ENCODE data around the gene EDN2. TPM values are rescaled to one million over a fixed set of nuclear protein-coding genes. Genes with fewer than 3 reads are reported as not detected.

EDN2 gene
- total RNA-seq, 3 donors from 2014 or later (not counting 1 experiment from before 2014, with no cell fraction given): 0.29 to 0.93 (median 0.64) TPM

GRCh38 chr1:41486053-41486370 is 1.5 kb upstream of the EDN2 start:
- H3K27ac Mint-ChIP-seq: no peak overlapping the region
- no peak for TF ChIP-seq CTCF (IDR thresholded peaks at IDR 0.05)
- H3K4me3 Mint-ChIP-seq: no peak overlapping the region
- peaks cover 2% of the 10 kb centered on the region for H3K27me3 ChIP-seq (ENCODE audit: control insufficient read depth, insufficient read depth, low read length)
- peaks cover 0 to 7% of the 10 kb centered on the region in 2 donors for H3K4me1 Mint-ChIP-seq
- no peaks in the 10 kb centered on the region for H3K36me3 ChIP-seq (ENCODE audit: control insufficient read depth, insufficient read depth, low read length)
- WGBS (ENCODE audit: insufficient coverage): 63% methylated on average over 4 of the region's 4 CpGs
- H3K9me3 ChIP-seq (ENCODE audit: control insufficient read depth, insufficient read depth, low read length): no peaks in the 10 kb centered on the region
- ATAC-seq: no peak
- peaks cover 22 to 25% of the 10 kb centered on the region in 2 donors for H3K27me3 Mint-ChIP-seq (ENCODE audit: low read depth in 2 of 2)
- H3K4me3 ChIP-seq (ENCODE audit: low read length): no peak overlapping the region
- intact Hi-C loops (cut with micrococcal nuclease): no loop called here
- no peak for DNase-seq
- H3K4me1 ChIP-seq (ENCODE audit: control insufficient read depth, insufficient read depth, low read length): no peaks in the 10 kb centered on the region
- H3K27ac ChIP-seq (ENCODE audit: low read length): no peak overlapping the region
- no peaks in the 10 kb centered on the region for H3K9me3 Mint-ChIP-seq
- H3K36me3 Mint-ChIP-seq: no peaks in the 10 kb centered on the region

GRCh38 chr1:41485605-41486004 is 1.1 kb upstream of the EDN2 start:
- WGBS (ENCODE audit: insufficient coverage): 70% methylated on average over 5 of the region's 5 CpGs
- TF ChIP-seq CTCF (IDR thresholded peaks at IDR 0.05): no peak
- intact Hi-C loops (cut with micrococcal nuclease): no loop called here
- H3K4me1 Mint-ChIP-seq: peaks cover 0 to 7% of the 10 kb centered on the region in 2 donors
- Histone ChIP-seq H3K36me3 (ENCODE audit: control insufficient read depth, insufficient read depth, low read length) (no peaks in the 10 kb centered on the region), H3K4me1 (ENCODE audit: control insufficient read depth, insufficient read depth, low read length) (no peaks in the 10 kb centered on the region), H3K4me3 (ENCODE audit: low read length) (no peak overlapping the region), H3K9me3 (ENCODE audit: control insufficient read depth, insufficient read depth, low read length) (no peaks in the 10 kb centered on the region), H3K27me3 (ENCODE audit: control insufficient read depth, insufficient read depth, low read length) (peaks cover 2% of the 10 kb centered on the region), H3K27ac (ENCODE audit: low read length) (no peak overlapping the region)
- no peaks in the 10 kb centered on the region for H3K9me3 Mint-ChIP-seq
- ATAC-seq: no peak
- no peak overlapping the region for H3K27ac Mint-ChIP-seq
- H3K4me3 Mint-ChIP-seq: no peak overlapping the region
- H3K36me3 Mint-ChIP-seq: no peaks in the 10 kb centered on the region
- DNase-seq: no peak
- peaks cover 22 to 25% of the 10 kb centered on the region in 2 donors for H3K27me3 Mint-ChIP-seq (ENCODE audit: low read depth in 2 of 2)

GRCh38 chr1:41483960-41484401 is 502 bp downstream of the EDN2 start:
- no peak for ATAC-seq

More at GRCh38 chr1:41483960-41484401, 502 bp downstream of the EDN2 start:
- Mint-ChIP-seq H3K27me3 (ENCODE audit: low read depth in 2 of 2) (peaks cover 15 to 25% of the 10 kb centered on the region in 2 donors), H3K9me3 (no peaks in the 10 kb centered on the region), H3K4me3 (no peak overlapping the region), H3K36me3 (no peaks in the 10 kb centered on the region), H3K4me1 (peaks cover 0 to 7% of the 10 kb centered on the region in 2 donors), H3K27ac (no peak overlapping the region)
- Histone ChIP-seq H3K36me3 (ENCODE audit: control insufficient read depth, insufficient read depth, low read length) (no peaks in the 10 kb centered on the region), H3K4me3 (ENCODE audit: low read length) (no peak overlapping the region), H3K9me3 (ENCODE audit: control insufficient read depth, insufficient read depth, low read length) (no peaks in the 10 kb centered on the region), H3K4me1 (ENCODE audit: control insufficient read depth, insufficient read depth, low read length) (no peaks in the 10 kb centered on the region), H3K27me3 (ENCODE audit: control insufficient read depth, insufficient read depth, low read length) (peaks cover 2% of the 10 kb centered on the region), H3K27ac (ENCODE audit: low read length) (no peak overlapping the region)
- intact Hi-C loops (cut with micrococcal nuclease): no loop called here
- DNase-seq: no peak
- no peak for TF ChIP-seq CTCF (IDR thresholded peaks at IDR 0.05)
- WGBS (ENCODE audit: insufficient coverage): 70% methylated on average over 9 of the region's 9 CpGs
